A549 treated with DMSO at 1 μM for 4 hours (cell line): Measurements from ENCODE around the gene CTXND2. TPM values are rescaled to one million over a fixed set of nuclear protein-coding genes. Genes with fewer than 3 reads are reported as not detected.

ENCODE experiments used
- total RNA-seq: library from RNA; stranded (reverse); fragments of 200-300 nt; extraction: Qiagen RNA extraction; gene quantifications from 5 replicates; pipeline ENCODE4 v1.2.3, GENCODE V29; 2022; ENCODE audit warnings: low read depth

Gene CTXND2
- total RNA-seq, result 0.07 TPM in 1 of 5 replicates, not detected in the others

DNA sequence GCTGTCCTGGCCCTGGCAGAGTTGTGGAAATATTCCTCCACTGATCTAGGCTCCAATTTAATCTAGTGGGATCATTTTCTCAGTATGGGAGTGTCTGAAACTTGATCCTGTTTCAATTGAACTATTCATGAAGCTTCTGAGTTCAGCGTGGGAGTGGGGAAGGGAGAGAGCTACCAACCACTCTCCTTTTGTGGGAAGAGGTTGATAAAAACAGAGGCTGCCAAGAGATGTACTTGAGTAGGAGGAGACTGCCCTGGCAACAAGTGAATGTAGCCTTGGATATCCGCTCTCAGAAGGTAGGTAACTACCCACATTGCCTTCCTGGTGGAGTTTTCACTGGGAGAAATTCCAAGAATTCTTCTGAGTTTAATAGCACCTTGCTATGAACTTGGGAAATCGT lies at the start of gene CTXND2:
TSS of gene CTXND2 (plus strand) at position 119 of the 400 bp plus-strand sequence. CDS start 25,179 bp downstream, outside the sequence.

DNA sequence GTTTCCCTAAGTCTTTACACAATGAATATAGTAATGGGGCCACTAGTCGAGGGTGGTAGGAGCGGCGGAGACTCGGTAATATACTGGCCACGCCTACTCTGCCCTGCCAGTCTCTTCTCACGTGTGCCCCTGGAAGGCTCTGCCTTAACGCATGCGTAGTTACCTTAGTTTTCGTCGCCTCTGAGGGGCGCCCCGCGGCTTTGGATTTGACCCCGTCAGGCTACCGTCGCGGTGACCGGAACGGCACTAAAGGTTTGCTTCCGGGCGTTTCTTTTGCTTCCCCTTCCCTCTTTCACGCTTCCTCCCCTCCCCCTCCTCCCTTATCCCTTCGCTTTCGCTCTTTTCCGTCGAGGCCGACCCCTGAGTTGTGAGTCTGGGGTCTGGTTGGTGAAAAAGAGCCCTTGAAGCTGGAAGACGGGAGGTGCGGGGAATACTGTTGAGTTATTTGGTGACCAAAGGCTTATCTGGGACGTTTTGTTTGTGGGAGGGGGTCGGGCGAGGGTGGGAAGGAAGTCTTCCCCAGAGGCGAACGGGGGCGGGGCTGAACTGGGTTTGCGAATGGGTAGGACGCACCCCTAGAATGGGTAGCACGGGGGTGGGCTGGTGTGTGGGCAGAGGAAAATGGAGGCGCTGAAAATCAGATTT lies 39.3 kb downstream of the CTXND2 start, which contains the start of gene SETDB1:
TSS of gene SETDB1 (plus strand) at position 267 of the 645 bp plus-strand sequence. CDS start 1,352 bp downstream, outside the sequence.

Other genes starting within 250 kb of the CTXND2 start
- 13.1 to 20.0 TPM (median 16.6 TPM) in 5 replicates for gene GOLPH3L, start 190.0 kb upstream of the CTXND2 start, total RNA-seq
- gene HORMAD1, start 166.2 kb upstream of the CTXND2 start, total RNA-seq, result 6.0 to 9.4 TPM (median 7.8 TPM) in 5 replicates
- 15.2 to 19.7 TPM (median 16.0 TPM) in 5 replicates for gene CTSS, start 121.4 kb upstream of the CTXND2 start, total RNA-seq
- gene CTSK, start 78.9 kb upstream of the CTXND2 start, total RNA-seq, result 1.5 to 2.4 TPM (median 1.7 TPM) in 5 replicates
- 10.3 to 14.9 TPM (median 13.5 TPM) in 5 replicates for gene ARNT, start 10.5 kb upstream of the CTXND2 start, total RNA-seq
- 21.0 to 27.0 TPM (median 24.8 TPM) in 5 replicates for gene SETDB1, start 39.2 kb downstream of the CTXND2 start, total RNA-seq
- 253 to 265 TPM (median 263 TPM) in 5 replicates for gene CERS2, start 87.7 kb downstream of the CTXND2 start, total RNA-seq
- gene ANXA9, start 95.2 kb downstream of the CTXND2 start, total RNA-seq, result 0.57 to 1.0 TPM (median 0.67 TPM) in 5 replicates
- 2.1 to 3.9 TPM (median 3.1 TPM) in 5 replicates for gene MINDY1, start 119.8 kb downstream of the CTXND2 start, total RNA-seq
- 12.7 to 17.8 TPM (median 15.1 TPM) in 5 replicates for gene PRUNE1, start 121.3 kb downstream of the CTXND2 start, total RNA-seq
- gene BNIPL, start 149.4 kb downstream of the CTXND2 start, total RNA-seq, result 0.08 to 0.18 TPM (median 0.11 TPM) in 4 of 5 replicates, not detected in the other
- gene C1orf56, start 160.6 kb downstream of the CTXND2 start, total RNA-seq, result 6.4 to 7.6 TPM (median 7.1 TPM) in 5 replicates
- gene CDC42SE1, start 172.5 kb downstream of the CTXND2 start, total RNA-seq, result 72.0 to 83.5 TPM (median 79.6 TPM) in 5 replicates
- gene MLLT11, start 173.3 kb downstream of the CTXND2 start, total RNA-seq, result 15.9 to 20.3 TPM (median 18.8 TPM) in 5 replicates
- 2.3 to 4.7 TPM (median 3.7 TPM) in 5 replicates for gene GABPB2, start 183.6 kb downstream of the CTXND2 start, total RNA-seq